ENCODE measurements around the gene MTOR.

GRCh38 chr1:11078631-11079030 lies 183.7 kb downstream of the MTOR start:
- TF ChIP-seq, protein P1, sequence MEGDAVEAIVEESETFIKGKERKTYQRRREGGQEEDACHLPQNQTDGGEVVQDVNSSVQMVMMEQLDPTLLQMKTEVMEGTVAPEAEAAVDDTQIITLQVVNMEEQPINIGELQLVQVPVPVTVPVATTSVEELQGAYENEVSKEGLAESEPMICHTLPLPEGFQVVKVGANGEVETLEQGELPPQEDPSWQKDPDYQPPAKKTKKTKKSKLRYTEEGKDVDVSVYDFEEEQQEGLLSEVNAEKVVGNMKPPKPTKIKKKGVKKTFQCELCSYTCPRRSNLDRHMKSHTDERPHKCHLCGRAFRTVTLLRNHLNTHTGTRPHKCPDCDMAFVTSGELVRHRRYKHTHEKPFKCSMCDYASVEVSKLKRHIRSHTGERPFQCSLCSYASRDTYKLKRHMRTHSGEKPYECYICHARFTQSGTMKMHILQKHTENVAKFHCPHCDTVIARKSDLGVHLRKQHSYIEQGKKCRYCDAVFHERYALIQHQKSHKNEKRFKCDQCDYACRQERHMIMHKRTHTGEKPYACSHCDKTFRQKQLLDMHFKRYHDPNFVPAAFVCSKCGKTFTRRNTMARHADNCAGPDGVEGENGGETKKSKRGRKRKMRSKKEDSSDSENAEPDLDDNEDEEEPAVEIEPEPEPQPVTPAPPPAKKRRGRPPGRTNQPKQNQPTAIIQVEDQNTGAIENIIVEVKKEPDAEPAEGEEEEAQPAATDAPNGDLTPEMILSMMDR (IDR thresholded peaks at IDR 0.05; ENCODE audit: low read length), result no peak
- TF ChIP-seq EZH2 (optimal IDR thresholded peaks at IDR 0.05; ENCODE audit: low read depth, low read length) (no peak), EZH2phosphoT487 (IDR thresholded peaks at IDR 0.05; ENCODE audit: low read length) (no peak)
